Right lobe of liver (tissue), 4 donors: ENCODE results near the gene AP5S1.

Experiments
- POLR2A ChIP-seq: fragments of 450-650 bp; IDR thresholded peaks from one replicate; pipeline ENCODE4 v1.6.1; 2017; ENCODE audit warnings: antibody characterized with exemption, mild to moderate bottlenecking
- TF ChIP-seq, protein P1 (sequence below), 4 donors: fragments of 200-600 bp in 3 of 4; fragments of 450-650 bp in 1 of 4; IDR thresholded peaks; one replicate each; pipeline versions ENCODE4 v1.5.1 to v1.8.0; 2016 to 2022; ENCODE audit warnings: antibody characterized with exemption in 4 of 4, mild to moderate bottlenecking in 2 of 4
- donor health status: DM: no; HTN: no; CAD: no.
- donor health status: DM: no; HTN: no; CAD: no.
- donor health status: DM: no; HTN: yes; CAD: no.

DNA sequence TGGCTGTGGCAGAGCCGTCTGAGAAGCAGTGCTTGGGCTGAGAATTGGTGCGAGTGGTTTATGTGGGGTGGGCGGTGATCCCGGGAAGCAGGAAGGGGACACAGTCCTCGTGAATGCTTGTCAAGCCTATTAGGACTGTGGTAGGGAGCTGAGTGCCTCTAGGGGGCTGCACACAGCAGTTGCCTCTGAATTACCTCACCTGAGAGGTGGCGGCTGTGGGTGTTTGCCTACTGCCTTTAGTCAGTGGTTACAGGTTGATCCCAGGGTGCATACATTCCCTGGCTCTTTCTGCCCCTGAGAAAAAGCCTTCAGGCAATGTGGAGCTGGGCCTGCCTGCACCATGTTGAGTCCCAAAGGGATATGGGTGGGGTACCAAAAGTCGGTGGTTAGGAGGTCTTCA lies 5.2 kb downstream of the AP5S1 start:
- TF ChIP-seq POLR2A: no peak
- TF ChIP-seq, protein P1, sequence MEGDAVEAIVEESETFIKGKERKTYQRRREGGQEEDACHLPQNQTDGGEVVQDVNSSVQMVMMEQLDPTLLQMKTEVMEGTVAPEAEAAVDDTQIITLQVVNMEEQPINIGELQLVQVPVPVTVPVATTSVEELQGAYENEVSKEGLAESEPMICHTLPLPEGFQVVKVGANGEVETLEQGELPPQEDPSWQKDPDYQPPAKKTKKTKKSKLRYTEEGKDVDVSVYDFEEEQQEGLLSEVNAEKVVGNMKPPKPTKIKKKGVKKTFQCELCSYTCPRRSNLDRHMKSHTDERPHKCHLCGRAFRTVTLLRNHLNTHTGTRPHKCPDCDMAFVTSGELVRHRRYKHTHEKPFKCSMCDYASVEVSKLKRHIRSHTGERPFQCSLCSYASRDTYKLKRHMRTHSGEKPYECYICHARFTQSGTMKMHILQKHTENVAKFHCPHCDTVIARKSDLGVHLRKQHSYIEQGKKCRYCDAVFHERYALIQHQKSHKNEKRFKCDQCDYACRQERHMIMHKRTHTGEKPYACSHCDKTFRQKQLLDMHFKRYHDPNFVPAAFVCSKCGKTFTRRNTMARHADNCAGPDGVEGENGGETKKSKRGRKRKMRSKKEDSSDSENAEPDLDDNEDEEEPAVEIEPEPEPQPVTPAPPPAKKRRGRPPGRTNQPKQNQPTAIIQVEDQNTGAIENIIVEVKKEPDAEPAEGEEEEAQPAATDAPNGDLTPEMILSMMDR (IDR thresholded peaks at IDR 0.05): no peak
